Activated CD8-positive, alpha-beta memory T cell treated with anti-CD3 and anti-CD28 coated beads, Interleukin-2, amount 50 U/mL, for 48 hours (primary cell): ENCODE results near the gene NLRP9.
A peak's percentile ranks its signal among the peaks of the same experiment; 100 is the strongest.

Experiments
- DNase-seq: peaks from one replicate; pipeline ENCODE4 v3.0.0-alpha.2; 2020

The NLRP9 gene

DNA sequence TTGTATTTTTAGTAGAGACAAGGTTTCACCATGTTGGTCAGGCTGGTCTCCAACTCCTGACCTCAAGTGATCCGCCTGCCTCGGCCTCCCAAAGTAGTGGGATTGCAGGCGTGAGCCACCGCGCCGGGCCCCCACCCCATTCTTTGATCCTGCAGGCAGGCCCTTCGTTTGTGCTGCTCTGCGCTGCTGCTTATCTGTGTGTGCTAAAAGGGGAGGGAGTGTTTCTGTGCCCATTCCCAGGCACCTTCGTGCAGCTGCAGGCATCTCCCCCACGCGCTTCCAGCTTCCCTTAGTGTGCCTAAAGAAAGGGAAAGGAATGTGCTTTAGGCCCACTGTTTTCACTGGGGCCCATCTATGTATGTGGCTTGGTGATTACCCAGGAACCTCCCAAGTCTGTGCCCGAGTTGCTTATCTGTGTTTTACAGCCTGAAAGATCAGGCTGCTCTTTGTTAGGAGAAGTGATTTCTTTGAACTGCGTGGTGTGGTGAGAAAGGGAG is 36.0 kb downstream of the NLRP9 start:
- peak; percentile 38 for DNase-seq

DNA sequence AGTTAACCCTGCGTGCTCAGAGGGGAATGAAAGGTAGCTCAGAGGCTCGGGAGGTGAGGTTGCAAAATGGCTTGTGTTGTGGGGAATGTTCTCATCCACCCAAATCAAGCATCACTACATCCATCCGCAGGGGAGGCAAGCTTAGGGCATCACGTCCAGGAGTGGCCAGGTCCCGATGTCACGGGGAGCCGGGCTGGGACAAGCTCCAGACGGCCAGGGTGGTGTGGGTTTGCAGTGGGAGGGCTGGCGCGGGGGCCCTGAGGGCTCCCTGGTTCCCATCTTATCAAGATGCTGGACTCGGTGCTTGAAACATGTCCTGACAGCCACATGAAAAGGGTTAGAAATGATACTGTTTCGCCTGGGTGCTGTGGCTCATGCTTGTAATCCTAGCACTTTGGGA is 37.4 kb downstream of the NLRP9 start:
- no peak for DNase-seq

DNA sequence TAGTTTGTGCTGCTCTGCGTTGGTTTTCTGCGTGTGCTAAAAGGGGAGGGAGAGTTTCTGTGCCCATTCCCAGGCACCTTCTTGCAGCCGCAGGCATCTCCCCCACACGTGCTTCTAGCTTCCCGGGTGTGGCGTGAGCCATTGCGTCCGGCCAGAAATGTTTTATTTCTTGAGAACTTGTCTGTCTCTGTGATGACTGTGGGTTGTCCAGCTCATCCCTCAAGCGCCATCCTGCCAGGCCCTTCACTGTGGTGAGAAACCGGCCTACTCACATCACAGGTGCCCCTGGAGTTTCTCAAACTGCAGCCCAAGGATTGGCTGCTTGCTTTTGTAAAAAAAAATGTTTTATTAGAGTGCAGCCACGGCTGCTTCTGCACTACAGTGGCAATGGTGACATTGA is 39.0 kb downstream of the NLRP9 start:
- no peak for DNase-seq

DNA sequence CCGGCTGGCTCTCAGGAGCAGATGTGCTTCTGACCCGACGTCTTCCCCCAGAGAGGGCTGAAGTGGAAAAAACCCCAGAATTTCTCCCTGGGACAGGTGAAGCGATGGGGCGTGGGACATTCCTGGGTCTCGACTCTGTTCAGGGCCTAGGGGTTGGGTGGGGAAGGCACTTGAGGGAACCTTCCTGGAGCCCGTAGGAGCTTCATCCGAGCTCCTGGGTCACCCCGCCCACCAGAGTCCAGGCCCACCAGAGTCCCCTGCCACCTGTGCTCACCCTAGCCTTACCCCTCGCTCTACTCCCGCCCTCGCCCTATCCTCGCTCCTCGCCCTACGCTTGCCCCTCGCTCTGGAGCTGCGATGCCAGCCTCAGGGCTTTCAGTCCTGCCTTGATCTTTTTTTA is 39.9 kb downstream of the NLRP9 start:
- no peak for DNase-seq

DNA sequence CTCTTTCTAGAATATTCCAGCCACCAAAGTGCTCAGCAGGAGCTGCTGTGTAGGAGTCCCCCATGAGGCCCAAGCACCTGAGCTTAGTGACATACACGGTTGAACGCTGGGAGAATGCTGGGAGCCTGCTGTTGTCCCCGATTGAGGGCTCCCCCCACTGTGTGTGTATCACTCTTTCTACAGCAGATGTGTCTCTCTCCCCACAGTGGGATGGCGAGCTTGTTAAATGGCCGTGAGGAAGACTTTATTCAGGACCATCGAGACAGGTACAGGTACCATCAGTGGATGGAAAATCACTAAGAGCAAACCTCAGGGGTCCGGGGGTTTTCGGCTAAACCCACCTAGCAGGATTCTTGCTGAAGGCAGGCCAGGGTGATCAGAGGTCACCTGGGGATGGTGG is 40.5 kb downstream of the NLRP9 start:
- no peak for DNase-seq

DNA sequence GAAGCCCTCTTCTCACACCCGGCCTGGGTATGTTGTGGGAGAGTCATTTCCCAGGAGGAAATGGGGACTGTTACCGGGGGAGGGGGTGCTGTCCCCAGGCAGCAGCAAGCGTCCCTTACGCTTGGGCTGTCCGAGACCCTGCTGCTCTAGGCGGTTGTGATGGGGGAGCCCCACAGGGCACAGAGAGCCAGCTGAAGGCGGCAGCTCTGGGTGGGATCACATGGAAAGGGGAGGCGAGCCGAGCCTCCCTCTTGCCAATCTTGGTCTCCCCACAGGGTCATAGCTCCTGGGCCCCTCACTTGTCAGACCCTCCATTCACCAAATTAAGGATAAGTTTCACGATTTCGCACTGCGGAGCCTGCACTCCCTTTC is 41.1 kb downstream of the NLRP9 start:
- DNase-seq, result no peak

DNA sequence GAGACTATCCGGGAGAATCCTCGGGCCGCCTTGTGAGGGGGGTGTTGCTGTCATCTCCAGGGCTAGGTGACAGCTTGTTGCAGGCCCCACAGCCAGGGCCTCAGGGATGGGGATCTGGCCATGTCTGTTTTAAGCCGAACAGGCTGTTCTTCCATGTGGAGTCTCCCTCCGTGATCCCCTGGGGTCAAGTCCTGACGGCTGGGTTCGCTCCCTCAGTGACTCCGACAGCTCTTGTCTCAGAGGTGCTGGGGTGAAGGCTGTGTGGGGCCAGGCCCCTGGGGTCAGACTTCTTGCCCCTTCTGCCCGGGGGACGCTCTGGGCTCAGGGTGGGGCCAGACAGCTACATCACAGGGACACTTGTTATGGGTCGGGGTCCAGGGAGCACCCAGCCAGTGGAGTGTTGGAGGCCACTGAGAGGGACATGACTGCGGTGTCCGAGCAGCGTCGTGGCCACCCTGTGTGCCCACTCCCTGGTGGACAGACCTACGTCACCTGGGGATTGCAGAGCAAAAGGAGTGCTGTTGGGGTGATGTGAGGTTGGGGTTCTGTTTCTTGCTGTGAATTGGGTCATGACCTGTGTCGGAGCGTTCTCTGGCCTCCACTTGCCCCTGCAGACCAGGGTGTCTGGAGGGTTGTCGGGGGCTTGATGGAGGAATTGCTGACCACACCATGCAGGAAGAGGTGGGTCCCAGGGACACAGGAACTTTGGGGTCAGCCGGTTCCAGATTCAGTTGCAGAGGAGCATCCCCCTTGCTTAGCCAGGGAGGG is 41.7 kb downstream of the NLRP9 start:
- DNase-seq, result no peak

DNA sequence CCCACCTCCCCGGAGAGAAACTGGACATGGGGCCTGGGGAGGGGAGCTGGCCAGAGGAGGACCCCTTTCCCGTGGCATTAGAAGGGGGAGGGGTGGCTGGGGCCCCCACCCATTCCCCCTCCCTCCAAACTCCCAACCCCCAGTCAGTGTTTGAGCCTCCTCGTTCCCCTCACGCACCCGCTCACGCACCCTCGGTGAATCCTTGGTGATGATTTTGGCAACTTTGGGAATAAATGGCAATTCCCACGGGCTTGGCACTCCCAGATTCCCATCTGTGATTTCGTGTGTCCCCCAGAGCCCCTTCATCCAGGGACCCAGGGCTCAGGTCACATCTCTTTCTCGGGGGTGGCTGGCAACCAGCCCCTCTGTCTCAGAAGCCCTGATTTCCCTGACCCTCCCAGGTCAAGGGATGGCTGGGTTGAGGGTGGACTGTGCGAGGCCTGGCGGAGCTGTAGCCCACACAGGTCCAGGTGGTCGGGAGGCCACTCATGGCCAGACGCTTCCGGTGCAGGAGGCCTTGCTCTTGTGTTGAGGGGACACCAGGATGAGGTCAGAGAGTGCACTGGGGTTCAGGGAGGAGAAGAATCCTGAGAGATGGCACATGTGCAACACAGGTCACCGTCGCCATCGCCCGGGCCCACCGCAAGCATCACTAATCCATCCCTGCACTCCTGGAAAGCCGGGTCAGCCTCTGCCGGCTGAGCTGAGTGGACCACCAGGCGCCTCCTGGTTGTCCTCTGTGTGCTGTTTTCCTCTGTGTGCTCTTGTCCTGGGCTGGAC is 42.5 kb downstream of the NLRP9 start:
- no peak for DNase-seq

DNA sequence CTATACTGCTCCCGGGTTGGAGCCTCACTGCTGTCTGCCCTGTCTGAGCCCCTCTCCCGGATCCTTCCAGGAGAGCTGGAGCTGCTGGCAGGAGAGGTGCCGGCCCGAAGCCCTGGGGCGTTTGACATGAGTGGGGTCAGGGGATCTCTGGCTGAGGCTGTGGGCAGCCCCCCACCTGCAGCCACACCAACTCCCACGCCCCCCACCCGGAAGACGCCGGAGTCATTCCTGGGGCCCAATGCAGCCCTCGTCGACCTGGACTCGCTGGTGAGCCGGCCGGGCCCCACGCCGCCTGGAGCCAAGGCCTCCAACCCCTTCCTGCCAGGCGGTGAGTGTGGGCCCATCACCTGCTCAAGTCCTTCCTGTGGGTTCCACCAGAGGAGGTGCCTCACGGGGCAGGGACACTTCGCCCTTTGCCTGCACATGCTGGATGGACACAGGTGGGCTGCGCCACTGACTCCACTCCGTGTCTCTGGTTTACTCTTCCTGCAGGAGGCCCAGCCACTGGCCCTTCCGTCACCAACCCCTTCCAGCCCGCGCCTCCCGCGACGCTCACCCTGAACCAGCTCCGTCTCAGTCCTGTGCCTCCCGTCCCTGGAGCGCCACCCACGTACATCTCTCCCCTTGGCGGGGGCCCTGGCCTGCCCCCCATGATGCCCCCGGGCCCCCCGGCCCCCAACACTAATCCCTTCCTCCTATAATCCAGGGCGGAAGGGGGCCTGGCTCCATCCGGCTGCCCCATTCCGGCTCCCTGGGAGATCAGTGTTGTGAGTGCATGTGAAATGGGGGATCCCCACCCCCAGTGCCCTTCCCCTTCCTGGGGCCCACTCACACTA is 43.3 kb downstream of the NLRP9 start:
- no peak for DNase-seq

DNA sequence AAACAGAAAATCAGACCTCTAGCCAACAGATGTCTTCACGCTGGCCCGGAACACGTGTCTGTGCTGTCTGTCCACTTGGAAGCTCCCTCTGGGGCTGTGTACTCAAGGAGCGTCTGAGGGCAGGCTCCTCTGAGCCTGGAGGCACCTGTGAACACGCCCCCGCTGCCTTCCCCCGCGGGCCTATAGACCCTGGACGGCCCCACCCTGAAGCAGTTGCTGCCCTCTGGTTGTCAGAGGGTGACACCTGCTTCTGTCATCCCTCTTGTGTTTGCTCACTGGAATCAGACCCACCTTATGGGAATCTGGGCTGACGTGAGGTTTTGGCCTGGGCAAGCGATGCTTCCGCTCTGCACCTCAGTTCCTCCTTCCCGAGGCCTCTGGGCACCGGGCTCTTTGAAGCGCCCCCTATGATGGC is 44.0 kb downstream of the NLRP9 start:
- DNase-seq, result no peak

DNA sequence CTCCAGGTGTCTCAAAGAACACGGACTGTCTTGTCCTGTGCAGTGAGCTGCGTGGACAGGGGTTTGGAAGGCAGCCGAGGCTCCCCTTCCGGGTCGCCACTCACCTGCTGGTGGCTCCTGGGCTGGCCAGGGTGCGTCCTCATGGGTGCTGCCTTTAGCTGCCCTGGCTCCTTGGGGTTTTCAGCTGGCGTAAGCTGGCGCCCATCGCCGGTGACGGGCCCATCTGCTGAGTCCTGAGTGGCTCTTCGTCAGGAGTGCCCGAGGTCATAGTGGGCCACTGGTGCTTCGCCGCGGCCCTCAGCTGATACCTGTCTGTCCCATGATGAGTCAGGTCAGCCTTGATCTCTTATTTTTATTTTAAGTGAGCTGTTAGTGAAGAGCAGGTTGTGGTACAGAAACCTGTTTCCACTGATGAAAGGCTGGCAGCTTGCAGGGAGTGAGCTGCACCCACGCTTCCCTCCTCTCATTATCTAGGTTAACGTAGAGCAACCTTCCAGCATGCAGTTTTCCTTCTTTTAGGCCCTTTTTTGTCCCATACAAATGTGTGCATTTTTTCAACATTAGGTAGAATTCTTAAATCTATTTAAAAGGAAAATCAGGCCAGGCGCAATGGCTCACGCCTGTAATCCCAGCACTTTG is 44.7 kb downstream of the NLRP9 start:
- no peak for DNase-seq

DNA sequence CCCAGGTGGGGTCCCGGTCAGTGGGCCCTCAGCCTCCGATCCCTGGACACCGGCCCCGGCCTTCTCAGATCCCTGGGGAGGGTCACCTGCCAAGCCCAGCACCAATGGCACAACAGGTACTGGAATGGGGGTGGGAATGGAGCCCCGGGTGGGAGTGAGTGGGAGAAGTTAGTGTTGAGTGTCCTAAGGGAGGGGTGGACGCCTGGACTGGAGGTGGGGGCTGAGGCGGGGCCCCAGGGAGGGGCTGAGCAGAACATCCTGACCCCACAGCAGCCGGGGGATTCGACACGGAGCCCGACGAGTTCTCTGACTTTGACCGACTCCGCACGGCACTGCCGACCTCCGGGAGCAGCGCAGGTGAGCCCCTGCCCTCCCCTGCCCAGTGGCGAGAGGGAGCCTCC is 45.5 kb downstream of the NLRP9 start:
- no peak for DNase-seq

DNA sequence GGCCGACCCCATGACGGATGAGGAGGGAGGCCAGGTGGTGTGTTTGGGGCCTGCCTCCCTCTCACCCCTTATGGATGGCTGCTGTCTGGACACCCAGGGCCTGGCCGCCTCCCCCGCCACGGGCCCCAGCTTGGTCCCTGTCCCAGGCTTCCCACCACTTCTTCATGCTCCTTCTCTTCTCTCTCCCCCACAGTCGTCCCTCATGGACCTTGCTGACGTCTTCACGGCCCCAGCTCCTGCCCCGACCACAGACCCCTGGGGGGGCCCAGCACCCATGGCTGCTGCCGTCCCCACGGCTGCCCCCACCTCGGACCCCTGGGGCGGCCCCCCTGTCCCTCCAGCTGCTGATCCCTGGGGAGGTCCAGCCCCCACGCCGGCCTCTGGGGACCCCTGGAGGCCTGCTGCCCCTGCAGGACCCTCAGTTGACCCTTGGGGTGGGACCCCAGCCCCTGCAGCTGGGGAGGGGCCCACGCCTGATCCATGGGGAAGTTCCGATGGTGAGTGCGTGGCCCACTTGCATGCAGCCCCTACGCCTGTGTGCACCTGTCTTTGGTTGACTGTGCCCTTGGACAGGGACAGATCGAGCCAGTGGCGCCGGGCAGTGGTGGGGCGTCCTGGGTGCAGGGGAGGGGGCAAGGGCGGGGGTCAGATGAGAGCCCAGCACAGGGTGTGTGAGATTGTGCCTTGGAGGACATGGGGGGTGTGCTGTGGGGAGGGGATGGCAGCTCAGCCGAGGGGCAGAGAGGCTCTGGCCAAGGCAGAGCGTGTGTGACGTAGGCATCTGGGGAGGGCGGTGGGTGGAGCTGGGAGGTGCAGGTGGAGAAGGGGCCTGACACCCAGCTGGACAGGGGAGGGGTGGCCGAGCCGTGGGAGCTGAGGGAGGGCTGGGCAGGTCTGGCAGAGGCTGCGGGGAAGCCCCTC is 46.4 kb downstream of the NLRP9 start:
- DNase-seq, result no peak

DNA sequence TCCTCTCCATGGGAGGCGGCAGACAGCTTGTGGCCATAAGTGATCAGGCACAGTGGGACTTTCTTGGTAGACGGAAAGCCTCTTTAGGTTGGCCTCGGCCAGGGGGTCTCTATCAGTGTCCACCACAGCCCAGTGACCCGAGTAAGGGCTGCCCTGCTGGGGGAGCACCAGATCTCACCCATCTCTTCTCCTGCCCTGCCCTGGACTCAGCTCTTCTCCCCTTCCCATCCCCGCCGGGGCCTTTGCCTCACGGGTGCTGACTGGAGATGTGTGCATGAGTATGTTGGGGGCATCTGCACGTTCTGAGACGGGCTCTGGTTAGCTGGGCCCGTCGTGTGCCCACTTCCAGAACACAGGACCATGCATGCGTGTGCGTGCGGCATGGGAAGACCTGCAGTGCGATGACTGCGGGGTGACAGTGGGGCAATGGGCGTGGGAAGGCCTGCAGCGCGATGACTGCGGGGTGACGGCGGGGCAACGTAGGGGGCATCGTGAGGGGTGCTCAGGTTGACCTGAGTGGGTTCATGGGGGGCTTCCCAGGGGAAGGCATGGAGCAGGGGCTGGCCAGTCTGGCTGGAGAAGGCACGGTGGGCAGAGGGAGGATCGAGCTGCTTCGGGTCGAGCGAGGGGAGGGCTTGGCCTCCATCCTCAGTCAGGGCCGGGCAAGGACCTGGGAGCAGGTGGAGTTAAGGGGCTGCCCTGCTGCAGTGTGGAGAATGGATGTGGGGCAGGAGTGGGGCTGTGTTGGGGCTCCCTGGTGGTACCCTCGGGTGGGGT is 47.2 kb downstream of the NLRP9 start:
- DNase-seq, result no peak

DNA sequence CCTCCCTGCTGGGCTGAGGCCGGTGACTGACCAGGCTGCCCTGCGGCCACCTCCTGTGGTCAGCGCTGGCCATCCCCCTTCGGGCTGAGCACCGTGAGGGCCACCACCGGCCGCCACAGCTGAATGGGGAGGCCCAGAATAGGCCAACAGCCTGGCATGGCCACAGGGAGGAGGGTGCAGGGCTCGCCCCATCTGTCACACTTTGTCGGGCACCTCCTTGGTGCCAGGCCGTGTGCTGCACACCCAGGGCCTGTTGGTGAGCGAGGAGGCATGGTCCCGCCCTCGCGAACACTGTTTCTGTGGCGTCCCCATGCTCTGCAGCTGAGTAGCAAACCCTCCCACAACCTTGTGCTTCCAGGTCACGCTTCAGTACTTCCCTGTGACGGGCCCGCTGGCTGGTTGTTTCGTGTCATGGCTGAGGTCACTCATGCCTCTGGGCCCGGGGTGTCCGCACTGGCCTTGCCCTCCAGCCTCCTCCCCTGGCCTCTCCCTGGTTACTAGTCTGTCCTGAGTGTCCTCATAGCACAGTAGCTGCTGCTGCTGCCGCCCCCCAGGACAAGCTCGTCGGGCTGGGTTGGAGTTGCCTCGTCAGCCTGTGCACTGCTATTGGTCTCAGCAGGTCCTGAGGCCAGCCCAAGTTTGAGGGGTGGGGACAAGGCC is 48.0 kb downstream of the NLRP9 start:
- DNase-seq, result no peak

DNA sequence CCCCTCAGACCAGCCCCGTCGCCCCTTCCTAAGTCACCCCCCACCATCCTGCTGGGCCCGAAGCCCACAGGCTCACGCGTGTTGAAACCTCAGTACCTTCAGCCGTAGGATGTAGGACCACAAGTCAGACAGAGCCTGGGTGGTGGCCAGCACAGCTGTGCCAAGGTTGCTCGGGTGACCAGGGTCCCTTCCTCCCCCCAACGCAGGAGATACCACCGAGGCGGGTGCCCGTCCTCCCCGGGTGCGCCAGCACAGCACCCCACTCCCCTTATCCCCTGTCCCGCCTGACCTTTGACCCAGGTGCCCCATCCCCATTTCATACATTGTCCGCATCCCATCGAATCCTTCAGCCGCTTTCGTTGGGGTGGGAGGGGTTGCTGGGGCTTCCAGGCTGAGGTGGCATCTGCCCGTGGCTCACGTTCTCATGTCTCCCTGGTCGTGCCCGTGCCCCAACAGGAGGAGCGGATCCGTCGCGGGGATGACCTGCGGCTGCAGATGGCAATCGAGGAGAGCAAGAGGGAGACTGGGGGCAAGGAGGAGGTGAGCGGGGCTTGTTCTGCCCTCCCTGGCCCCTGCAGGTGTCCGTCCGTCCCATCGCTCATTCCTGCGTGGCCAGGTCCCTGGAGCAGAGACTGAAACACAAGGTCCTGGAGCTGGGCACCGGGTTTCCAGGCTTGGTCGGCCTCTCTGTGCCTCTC is 48.6 kb downstream of the NLRP9 start:
- no peak for DNase-seq

DNA sequence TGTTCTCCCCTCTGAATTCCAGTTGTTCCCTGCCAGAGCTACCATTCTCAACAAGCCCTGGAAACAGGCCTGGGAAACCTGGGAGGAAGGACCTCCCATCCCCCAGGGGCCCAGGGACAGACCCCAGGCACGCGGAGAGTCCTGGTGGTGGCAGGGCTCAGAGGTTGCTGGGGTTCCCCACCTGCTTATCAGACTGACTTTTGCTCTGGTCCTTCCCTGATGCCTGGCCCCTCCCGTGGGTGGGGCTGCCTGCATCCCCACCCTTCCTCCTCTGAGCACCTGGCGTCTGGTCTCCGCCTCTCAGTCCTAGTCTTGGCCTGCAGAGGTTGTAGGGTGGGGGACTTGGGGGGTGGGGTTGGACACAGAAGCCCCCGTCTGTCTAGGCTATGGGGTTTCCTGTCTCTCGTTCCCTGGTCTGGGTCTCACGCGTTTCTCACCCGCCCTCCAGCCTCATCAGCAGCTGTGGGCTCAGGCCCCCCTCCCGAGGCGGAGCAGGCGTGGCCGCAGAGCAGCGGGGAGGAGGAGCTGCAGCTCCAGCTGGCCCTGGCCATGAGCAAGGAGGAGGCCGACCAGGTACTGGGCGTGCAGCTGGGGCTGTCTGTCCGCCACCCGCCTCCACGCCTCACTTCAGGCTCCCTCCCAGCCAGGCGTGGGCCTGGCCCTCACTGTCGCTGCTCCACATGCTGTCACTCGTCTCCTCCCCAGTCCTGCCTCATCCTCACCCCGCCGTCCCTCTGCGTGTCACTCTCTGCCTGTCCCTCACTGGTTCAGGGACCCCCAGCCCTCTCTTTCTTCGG is 49.6 kb downstream of the NLRP9 start:
- DNase-seq, result no peak

DNA sequence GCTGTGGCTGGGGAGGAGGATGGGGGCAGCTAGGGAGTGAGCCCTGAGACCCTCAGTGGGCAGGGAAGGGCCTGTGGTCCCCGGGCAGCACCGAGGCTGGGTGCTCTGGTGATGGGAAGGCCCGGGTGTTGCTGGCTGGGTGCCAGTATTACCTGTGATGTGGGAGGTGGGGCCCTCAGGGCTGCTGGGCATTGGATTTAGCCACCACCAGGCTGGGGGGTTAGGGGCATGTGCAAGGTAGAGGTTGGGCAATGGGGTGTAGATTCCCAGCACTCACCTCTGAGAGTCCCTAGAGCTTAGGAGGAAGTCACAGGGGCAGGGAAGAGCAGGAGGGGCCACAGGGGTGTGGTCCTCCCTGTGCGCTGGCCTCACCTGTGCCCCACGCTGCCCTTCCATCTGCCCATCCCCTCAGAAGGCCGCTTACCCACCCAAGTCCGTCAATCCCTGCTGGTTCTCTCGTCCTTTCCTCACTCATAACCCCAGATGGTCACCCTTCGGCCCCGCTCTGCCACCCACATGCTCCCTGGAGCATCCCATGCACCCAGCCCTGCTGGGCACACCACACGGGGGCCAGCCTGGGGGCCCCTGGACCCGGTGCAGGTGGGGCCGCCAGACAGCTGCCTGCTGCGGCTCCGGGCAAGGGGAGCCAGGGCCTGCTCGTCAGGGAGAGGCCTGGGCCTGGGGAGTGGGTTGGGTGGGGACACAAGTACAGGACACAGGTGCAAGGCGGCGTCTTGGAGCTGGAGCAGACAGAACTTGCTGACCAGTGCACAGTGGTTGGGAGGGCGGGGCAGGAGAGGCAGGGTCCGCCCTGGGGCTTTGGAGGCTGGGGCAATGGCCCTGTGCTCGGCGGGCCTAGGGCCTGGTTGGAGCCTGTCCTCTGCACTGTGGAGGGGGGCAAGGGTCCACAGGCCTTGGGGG is 50.7 kb downstream of the NLRP9 start:
- DNase-seq, result no peak
